HepG2 (cell line): ENCODE results near the gene THRA. TPM values are rescaled to one million over a fixed set of nuclear protein-coding genes. Genes with fewer than 3 reads are reported as not detected.

ENCODE experiments used
- ETV6 ChIP-seq: sonication (generic); formaldehyde crosslinking; conservative IDR thresholded peaks from 2 replicates; pipeline ENCODE4 v1.4.0; 2020; ENCODE audit warnings: missing genetic modification reagents
- GLI4 ChIP-seq: sonication (generic); formaldehyde crosslinking; IDR thresholded peaks from 2 replicates; pipeline ENCODE4 v1.5.1; 2020; ENCODE audit warnings: missing genetic modification reagents, mild to moderate bottlenecking, moderate library complexity, borderline replicate concordance
- HNRNPK ChIP-seq: fragments of 200-400 bp; formaldehyde crosslinking; IDR thresholded peaks from 2 replicates; pipeline ENCODE4 v1.6.1; 2018; ENCODE audit warnings: low read length, low read depth, moderate library complexity, mild to moderate bottlenecking; ENCODE audit not compliant: poor library complexity, severe bottlenecking
- HOXA5 ChIP-seq: sonication (generic); formaldehyde crosslinking; IDR thresholded peaks from 2 replicates; pipeline ENCODE4 v1.4.0; 2020; ENCODE audit warnings: missing genetic modification reagents
- KDM6A ChIP-seq: IDR thresholded peaks from 2 replicates; pipeline ENCODE4 v1.6.1; 2016; ENCODE audit warnings: low read depth
- NR3C1 ChIP-seq: sonication (generic); formaldehyde crosslinking; IDR thresholded peaks from 2 replicates; pipeline ENCODE4 v1.4.0; 2020; ENCODE audit warnings: missing genetic modification reagents
- SALL1 ChIP-seq: sonication (generic); formaldehyde crosslinking; IDR thresholded peaks from 2 replicates; pipeline ENCODE4 v1.8.0; 2022; ENCODE audit warnings: mild to moderate bottlenecking, missing genetic modification reagents
- SOX13 ChIP-seq, 3 experiments: fragments of 450-650 bp in 1 of 3; sonication (generic) in 1 of 3; formaldehyde crosslinking in 1 of 3; IDR thresholded peaks in 2 of 3; conservative IDR thresholded peaks in 1 of 3; 2 replicates each; pipeline versions ENCODE4 v1.5.0 to v1.6.1; 2016 to 2020; ENCODE audit warnings: antibody characterized with exemption in 1 of 3, mild to moderate bottlenecking in 1 of 3, missing compliant biosample characterization in 1 of 3, missing genetic modification reagents in 1 of 3, moderate library complexity in 1 of 3
- SRY ChIP-seq: sonication (generic); formaldehyde crosslinking; IDR thresholded peaks from 2 replicates; pipeline ENCODE4 v1.8.0; 2022; ENCODE audit warnings: mild to moderate bottlenecking, missing genetic modification reagents
- ZMYM3 ChIP-seq: sonication (generic); formaldehyde crosslinking; IDR thresholded peaks from 2 replicates; pipeline ENCODE4 v1.5.1; 2020; ENCODE audit warnings: mild to moderate bottlenecking, missing genetic modification reagents
- ZNF230 ChIP-seq: sonication (generic); formaldehyde crosslinking; IDR thresholded peaks from 2 replicates; pipeline ENCODE4 v1.4.0; 2020; ENCODE audit warnings: mild to moderate bottlenecking, missing genetic modification reagents
- ZNF235 ChIP-seq: sonication (generic); formaldehyde crosslinking; IDR thresholded peaks from 2 replicates; pipeline ENCODE4 v1.8.1; 2023; ENCODE audit warnings: mild to moderate bottlenecking, missing genetic modification reagents, borderline replicate concordance
- ZNF274 ChIP-seq: sonication (generic); formaldehyde crosslinking; IDR thresholded peaks from 2 replicates; pipeline ENCODE4 v1.5.1; 2020; ENCODE audit warnings: mild to moderate bottlenecking, missing genetic modification reagents
- ZNF276 ChIP-seq: sonication (generic); formaldehyde crosslinking; IDR thresholded peaks from 2 replicates; pipeline ENCODE4 v1.4.0; 2020; ENCODE audit warnings: mild to moderate bottlenecking, low read depth, missing genetic modification reagents
- ZNF430 ChIP-seq: sonication (generic); formaldehyde crosslinking; IDR thresholded peaks from 2 replicates; pipeline ENCODE4 v1.9.0; 2021; ENCODE audit warnings: mild to moderate bottlenecking, missing genetic modification reagents
- ZNF496 ChIP-seq: sonication (generic); formaldehyde crosslinking; IDR thresholded peaks from 2 replicates; pipeline ENCODE4 v1.8.1; 2023; ENCODE audit warnings: mild to moderate bottlenecking, moderate library complexity, missing genetic modification reagents; ENCODE audit not compliant: insufficient replicate concordance
- ZNF577 ChIP-seq: sonication (generic); formaldehyde crosslinking; IDR thresholded peaks from 2 replicates; pipeline ENCODE4 v1.4.0; 2020; ENCODE audit warnings: mild to moderate bottlenecking, low read depth, missing genetic modification reagents, borderline replicate concordance
- ZNF619 ChIP-seq: sonication (generic); formaldehyde crosslinking; IDR thresholded peaks from 2 replicates; pipeline ENCODE4 v1.4.0; 2020; ENCODE audit warnings: mild to moderate bottlenecking, missing genetic modification reagents
- ZNF678 ChIP-seq: sonication (generic); formaldehyde crosslinking; IDR thresholded peaks from 2 replicates; pipeline ENCODE4 v1.4.0; 2020; ENCODE audit warnings: mild to moderate bottlenecking, missing genetic modification reagents
- ZNF703 ChIP-seq: sonication (generic); formaldehyde crosslinking; IDR thresholded peaks from 2 replicates; pipeline ENCODE4 v1.5.1; 2020; ENCODE audit warnings: missing genetic modification reagents, mild to moderate bottlenecking, moderate library complexity, borderline replicate concordance
- ZNF772 ChIP-seq: sonication (generic); formaldehyde crosslinking; IDR thresholded peaks from 2 replicates; pipeline ENCODE4 v1.5.0; 2020; ENCODE audit warnings: mild to moderate bottlenecking, missing genetic modification reagents
- polyA plus RNA-seq, 8 experiments: library from polyadenylated mRNA; depleted of rRNA in 3 of 8; stranded (reverse) in 7 of 8; unstranded in 1 of 8; fragments of >200 nt; fragmentation: Illumina TruSeq in 4 of 8; extraction: Trizol in 4 of 8; gene quantifications; 2 replicates each; pipeline versions ENCODE4 v1.2.1 to v1.2.3, GENCODE V29; 2011 to 2016; ENCODE audit warnings: low read depth in 4 of 8, missing spikeins in 1 of 8, mixed read lengths in 1 of 8; ENCODE audit not compliant: insufficient read depth in 1 of 8
- total RNA-seq, 5 experiments: library from RNA; depleted of rRNA; stranded (reverse); fragments of >200 nt; fragmentation: Illumina TruSeq; extraction: Trizol; gene quantifications; 2 replicates each; pipeline ENCODE4 v1.2.3, GENCODE V29; 2016; ENCODE audit warnings: low read depth in 1 of 5
- TF ChIP-seq, protein P1 (sequence below): sonication (generic); formaldehyde crosslinking; IDR thresholded peaks from 2 replicates; pipeline ENCODE4 v1.5.0; 2020; ENCODE audit warnings: missing genetic modification reagents, mild to moderate bottlenecking, borderline replicate concordance
- TF ChIP-seq, protein P2 (sequence below): sonication (generic); formaldehyde crosslinking; IDR thresholded peaks from 2 replicates; pipeline ENCODE4 v1.8.0; 2022; ENCODE audit warnings: missing genetic modification reagents, mild to moderate bottlenecking, borderline replicate concordance

Gene THRA
- total and polyA plus RNA-seq, 2 of the 13 experiments (the other 11 are each of a cell fraction or from before 2014, with no cell fraction given): 8.0 to 9.9 TPM

- TF ChIP-seq HNRNPK (no peak), ZMYM3 (CRISPR knock-in tag) (peak; percentile 83), ZNF678 (CRISPR knock-in tag) (peak; percentile 41; the same call in 1 of the 2 replicates), ZNF772 (CRISPR knock-in tag) (peak; percentile 92), ZNF430 (CRISPR knock-in tag) (peak; percentile 73; the same call in 1 of the 2 replicates), ZNF274 (CRISPR knock-in tag) (peak; percentile 94), SOX13 (IDR thresholded peaks at IDR 0.05) (no peak; the same call in 1 of the 2 replicates), SOX13 (CRISPR knock-in tag; conservative IDR thresholded peaks at IDR 0.05 in 1 of 2, IDR thresholded peaks at IDR 0.05 in 1 of 2) (peak; percentile 26 to 77; a peak in 1 of 4 replicates), NR3C1 (CRISPR knock-in tag) (no peak), ETV6 (CRISPR knock-in tag) (0 out of 2 replicates have a peak, but pooled peaks have one; percentile 36), ZNF496 (CRISPR knock-in tag) (no peak), SALL1 (CRISPR knock-in tag) (peak; percentile 95), GLI4 (CRISPR knock-in tag) (no peak), ZNF235 (peak; percentile 82; the same call in 1 of the 2 replicates), ZNF276 (CRISPR knock-in tag) (peak; percentile 84; the same call in 1 of the 2 replicates), ZNF577 (CRISPR knock-in tag) (no peak), ZNF703 (CRISPR knock-in tag) (0 out of 2 replicates have a peak, but pooled peaks have one; percentile 76), HOXA5 (CRISPR knock-in tag) (no peak; the same call in 1 of the 2 replicates), SRY (CRISPR knock-in tag) (peak; percentile 68; the same call in 1 of the 2 replicates), KDM6A (peak; percentile 76; the same call in 1 of the 2 replicates), ZNF230 (CRISPR knock-in tag) (no peak; the same call in 1 of the 2 replicates), ZNF619 (CRISPR knock-in tag) (no peak; the same call in none of the 2 replicates)
- TF ChIP-seq, protein P1, sequence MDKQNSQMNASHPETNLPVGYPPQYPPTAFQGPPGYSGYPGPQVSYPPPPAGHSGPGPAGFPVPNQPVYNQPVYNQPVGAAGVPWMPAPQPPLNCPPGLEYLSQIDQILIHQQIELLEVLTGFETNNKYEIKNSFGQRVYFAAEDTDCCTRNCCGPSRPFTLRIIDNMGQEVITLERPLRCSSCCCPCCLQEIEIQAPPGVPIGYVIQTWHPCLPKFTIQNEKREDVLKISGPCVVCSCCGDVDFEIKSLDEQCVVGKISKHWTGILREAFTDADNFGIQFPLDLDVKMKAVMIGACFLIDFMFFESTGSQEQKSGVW (CRISPR knock-in tag): no peak
- TF ChIP-seq, protein P2, sequence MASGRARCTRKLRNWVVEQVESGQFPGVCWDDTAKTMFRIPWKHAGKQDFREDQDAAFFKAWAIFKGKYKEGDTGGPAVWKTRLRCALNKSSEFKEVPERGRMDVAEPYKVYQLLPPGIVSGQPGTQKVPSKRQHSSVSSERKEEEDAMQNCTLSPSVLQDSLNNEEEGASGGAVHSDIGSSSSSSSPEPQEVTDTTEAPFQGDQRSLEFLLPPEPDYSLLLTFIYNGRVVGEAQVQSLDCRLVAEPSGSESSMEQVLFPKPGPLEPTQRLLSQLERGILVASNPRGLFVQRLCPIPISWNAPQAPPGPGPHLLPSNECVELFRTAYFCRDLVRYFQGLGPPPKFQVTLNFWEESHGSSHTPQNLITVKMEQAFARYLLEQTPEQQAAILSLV: peak; percentile 92
Measured at GRCh38 chr17:40097931-40098845, 35.4 kb downstream of the THRA start (continued).
